ENCODE results near the gene MPV17L2.
"Not testable (repeated sequence)": the region's sequence is repeated elsewhere in the genome, so short reads cannot be mapped to it uniquely, and the experiment has no call there.

DNA sequence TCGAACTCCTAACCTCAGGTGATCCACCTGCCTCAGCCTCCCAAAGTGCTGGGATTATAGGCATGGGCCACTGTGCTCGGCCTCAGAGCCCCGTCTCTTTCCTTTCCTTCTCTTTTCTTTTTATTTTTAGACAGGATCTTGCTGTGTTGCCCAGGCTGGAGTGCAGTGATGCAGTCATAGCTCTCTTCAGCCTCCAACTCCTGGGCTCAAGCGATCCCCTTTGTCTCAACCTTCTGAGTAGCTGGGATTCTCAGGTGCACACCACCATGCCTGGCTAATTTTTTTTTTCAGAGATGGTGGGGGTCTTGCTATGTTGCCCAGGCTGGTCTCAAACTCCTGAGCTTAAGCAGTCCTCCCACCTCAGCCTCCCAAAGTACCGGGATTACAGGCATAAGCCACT, 16.9 kb downstream of the MPV17L2 start:
- TF ChIP-seq, protein P1, sequence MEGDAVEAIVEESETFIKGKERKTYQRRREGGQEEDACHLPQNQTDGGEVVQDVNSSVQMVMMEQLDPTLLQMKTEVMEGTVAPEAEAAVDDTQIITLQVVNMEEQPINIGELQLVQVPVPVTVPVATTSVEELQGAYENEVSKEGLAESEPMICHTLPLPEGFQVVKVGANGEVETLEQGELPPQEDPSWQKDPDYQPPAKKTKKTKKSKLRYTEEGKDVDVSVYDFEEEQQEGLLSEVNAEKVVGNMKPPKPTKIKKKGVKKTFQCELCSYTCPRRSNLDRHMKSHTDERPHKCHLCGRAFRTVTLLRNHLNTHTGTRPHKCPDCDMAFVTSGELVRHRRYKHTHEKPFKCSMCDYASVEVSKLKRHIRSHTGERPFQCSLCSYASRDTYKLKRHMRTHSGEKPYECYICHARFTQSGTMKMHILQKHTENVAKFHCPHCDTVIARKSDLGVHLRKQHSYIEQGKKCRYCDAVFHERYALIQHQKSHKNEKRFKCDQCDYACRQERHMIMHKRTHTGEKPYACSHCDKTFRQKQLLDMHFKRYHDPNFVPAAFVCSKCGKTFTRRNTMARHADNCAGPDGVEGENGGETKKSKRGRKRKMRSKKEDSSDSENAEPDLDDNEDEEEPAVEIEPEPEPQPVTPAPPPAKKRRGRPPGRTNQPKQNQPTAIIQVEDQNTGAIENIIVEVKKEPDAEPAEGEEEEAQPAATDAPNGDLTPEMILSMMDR (IDR thresholded peaks at IDR 0.05; ENCODE audit: low read depth, low read length), result not testable (repeated sequence)
- TF ChIP-seq POLR2A (IDR thresholded peaks at IDR 0.05; ENCODE audit: extremely low read depth, insufficient read length), result not testable (repeated sequence)

Data from NB4 (cell line).